ENCODE results near the gene RNF187. TPM values are rescaled to one million over a fixed set of nuclear protein-coding genes. Genes with fewer than 3 reads are reported as not detected.

Gene RNF187
- total and polyA plus RNA-seq, 2 donors (not counting 1 experiment from before 2014, with no cell fraction given) = 46.1 to 89.5 TPM

- Histone ChIP-seq H3K9me3 (ENCODE audit: control insufficient read depth, insufficient read depth, low read depth, low read length) (no peaks in the 10 kb centered on the region), H3K4me2 (ENCODE audit: extremely low read depth, insufficient read depth, low read length) (no peak overlapping the region), H3K4me3 (replicated peaks in 1 of 4; ENCODE audit: control extremely low read depth in 1 of 4, insufficient read depth in 1 of 4, low read depth in 3 of 4, low read length in 4 of 4) (no peak overlapping the region), H3K36me3 (ENCODE audit: control insufficient read depth, insufficient read depth, low read length) (no peaks in the 10 kb centered on the region), H2AFZ (ENCODE audit: low read length) (no peak overlapping the region), H3K4me1 (ENCODE audit: control insufficient read depth, extremely low read depth, insufficient read depth, low read length) (no peaks in the 10 kb centered on the region), H3K27me3 (ENCODE audit: control insufficient read depth, insufficient read depth, low read length) (no peaks in the 10 kb centered on the region), H4K20me1 (ENCODE audit: control insufficient read depth, extremely low read depth, insufficient read depth, low read length) (no peaks in the 10 kb centered on the region), H3K9ac (ENCODE audit: insufficient read depth, low read length) (no peak overlapping the region), H3K27ac (ENCODE audit: insufficient read depth, low read length) (no peak overlapping the region), H3K79me2 (ENCODE audit: control insufficient read depth, insufficient read depth, low read length) (no peaks in the 10 kb centered on the region)
- no peak for TF ChIP-seq EZH2 (IDR thresholded peaks at IDR 0.05; ENCODE audit: low read length, missing control alignments)
- TF ChIP-seq CTCF (conservative IDR thresholded peaks at IDR 0.05 in 1 of 2, IDR thresholded peaks at IDR 0.05 in 1 of 2; ENCODE audit: low read depth in 1 of 2, low read length in 2 of 2) = no peak
- DNase-seq (ENCODE audit: low read depth in 2 of 2) = no peak
These were observed 43.0 kb downstream of the RNF187 start for GRCh38 chr1:228530086-228530758.

- no peak overlapping the region for H3K4me2 ChIP-seq (ENCODE audit: extremely low read depth, insufficient read depth, low read length)
- no peak overlapping the region for H3K4me3 ChIP-seq (replicated peaks in 1 of 4; ENCODE audit: control extremely low read depth in 1 of 4, insufficient read depth in 1 of 4, low read depth in 3 of 4, low read length in 4 of 4)
- no peaks in the 10 kb centered on the region for H3K9me3 ChIP-seq (ENCODE audit: control insufficient read depth, insufficient read depth, low read depth, low read length)
- no peak for DNase-seq (ENCODE audit: low read depth in 2 of 2)
- H2AFZ ChIP-seq (ENCODE audit: low read length) = no peak overlapping the region
- no peak overlapping the region for H3K9ac ChIP-seq (ENCODE audit: insufficient read depth, low read length)
- no peaks in the 10 kb centered on the region for H3K27me3 ChIP-seq (ENCODE audit: control insufficient read depth, insufficient read depth, low read length)
- no peak for TF ChIP-seq EZH2 (IDR thresholded peaks at IDR 0.05; ENCODE audit: low read length, missing control alignments)
- TF ChIP-seq CTCF (conservative IDR thresholded peaks at IDR 0.05 in 1 of 2, IDR thresholded peaks at IDR 0.05 in 1 of 2; ENCODE audit: low read depth in 1 of 2, low read length in 2 of 2) = no peak
- no peaks in the 10 kb centered on the region for H3K4me1 ChIP-seq (ENCODE audit: control insufficient read depth, extremely low read depth, insufficient read depth, low read length)
- no peaks in the 10 kb centered on the region for H4K20me1 ChIP-seq (ENCODE audit: control insufficient read depth, extremely low read depth, insufficient read depth, low read length)
- H3K36me3 ChIP-seq (ENCODE audit: control insufficient read depth, insufficient read depth, low read length) = no peaks in the 10 kb centered on the region
- H3K79me2 ChIP-seq (ENCODE audit: control insufficient read depth, insufficient read depth, low read length) = no peaks in the 10 kb centered on the region
- H3K27ac ChIP-seq (ENCODE audit: insufficient read depth, low read length) = no peak overlapping the region
These were observed 44.0 kb downstream of the RNF187 start for GRCh38 chr1:228530951-228531731.

- H3K4me2 ChIP-seq (ENCODE audit: extremely low read depth, insufficient read depth, low read length) = no peak overlapping the region
- no peak for DNase-seq (ENCODE audit: low read depth in 2 of 2)
- no peak overlapping the region for H2AFZ ChIP-seq (ENCODE audit: low read length)
- H3K27me3 ChIP-seq (ENCODE audit: control insufficient read depth, insufficient read depth, low read length) = no peaks in the 10 kb centered on the region
- H3K36me3 ChIP-seq (ENCODE audit: control insufficient read depth, insufficient read depth, low read length) = no peaks in the 10 kb centered on the region
- no peaks in the 10 kb centered on the region for H4K20me1 ChIP-seq (ENCODE audit: control insufficient read depth, extremely low read depth, insufficient read depth, low read length)
- H3K4me1 ChIP-seq (ENCODE audit: control insufficient read depth, extremely low read depth, insufficient read depth, low read length) = no peaks in the 10 kb centered on the region
- no peak overlapping the region for H3K9ac ChIP-seq (ENCODE audit: insufficient read depth, low read length)
- H3K4me3 ChIP-seq (replicated peaks in 1 of 4; ENCODE audit: control extremely low read depth in 1 of 4, insufficient read depth in 1 of 4, low read depth in 3 of 4, low read length in 4 of 4) = no peak overlapping the region
- TF ChIP-seq CTCF (conservative IDR thresholded peaks at IDR 0.05 in 1 of 2, IDR thresholded peaks at IDR 0.05 in 1 of 2; ENCODE audit: low read depth in 1 of 2, low read length in 2 of 2) = no peak
- no peak for TF ChIP-seq EZH2 (IDR thresholded peaks at IDR 0.05; ENCODE audit: low read length, missing control alignments)
- no peak overlapping the region for H3K27ac ChIP-seq (ENCODE audit: insufficient read depth, low read length)
- H3K9me3 ChIP-seq (ENCODE audit: control insufficient read depth, insufficient read depth, low read depth, low read length) = no peaks in the 10 kb centered on the region
- H3K79me2 ChIP-seq (ENCODE audit: control insufficient read depth, insufficient read depth, low read length) = no peaks in the 10 kb centered on the region
These were observed 51.6 kb downstream of the RNF187 start for GRCh38 chr1:228538831-228539230.

Data from fibroblast of lung (primary cell).